A673 (cell line): ENCODE results near the gene P2RX6.

Experiments used
- EZH2 ChIP-seq: fragments of 200-600 bp; sonication (generic); IDR thresholded peaks from 2 replicates; pipeline ENCODE4 v1.6.1; 2017; ENCODE audit warnings: borderline replicate concordance, low read depth, mild to moderate bottlenecking, mixed read lengths, antibody characterized with exemption, low read length; ENCODE audit not compliant: poor library complexity, severe bottlenecking
- TF ChIP-seq, protein P1 (sequence below): fragments of 300-800, 200-600 bp; sonication (generic); conservative IDR thresholded peaks from 2 replicates; pipeline ENCODE4 v1.5.1; 2017; ENCODE audit warnings: low read depth, mild to moderate bottlenecking, antibody characterized with exemption, low read length, moderate library complexity, mixed read lengths

DNA sequence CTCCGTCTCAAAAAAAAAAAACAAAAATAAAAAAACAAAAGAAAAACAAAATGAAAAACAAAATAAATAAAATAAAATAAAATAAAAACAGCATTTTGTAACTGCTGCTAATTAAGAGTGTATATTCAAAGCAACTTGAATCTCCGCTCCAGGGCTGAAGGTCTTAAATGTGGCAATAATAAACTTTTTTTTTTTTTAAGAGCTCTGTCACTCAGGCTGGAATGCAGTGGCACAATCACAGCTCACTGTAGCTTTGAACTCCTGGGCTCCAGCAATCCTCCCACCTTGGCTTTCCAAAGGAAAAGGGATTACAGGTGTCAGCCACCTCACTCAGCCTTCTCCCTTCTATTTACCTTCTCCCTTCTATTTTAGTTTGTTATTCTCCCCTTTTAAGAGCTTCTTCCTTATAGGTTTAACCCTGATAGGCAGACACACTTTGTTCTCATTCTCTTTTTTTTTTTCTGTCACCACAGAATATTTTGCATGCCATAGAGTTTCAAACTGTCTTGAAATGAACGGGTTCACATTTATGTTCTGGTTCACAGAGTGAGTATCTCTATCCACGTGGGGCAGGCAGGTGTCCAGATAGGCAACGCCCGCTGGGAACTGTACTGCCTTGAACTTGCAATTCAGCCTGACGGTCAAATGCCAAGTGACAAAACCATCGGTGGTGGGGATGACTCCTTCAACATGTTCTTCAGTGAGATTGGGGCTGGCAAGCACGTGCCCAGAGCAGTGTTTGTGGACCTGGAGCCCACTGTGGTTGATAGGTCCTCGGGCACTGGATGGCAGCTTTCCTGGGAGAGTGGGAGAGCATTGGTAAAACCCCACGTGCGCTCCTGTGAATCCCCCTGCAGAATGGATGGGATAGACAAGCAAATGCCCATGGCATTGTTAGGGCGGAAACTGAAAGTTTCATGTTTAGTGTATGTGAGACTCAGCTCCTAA, 50.2 kb downstream of the P2RX6 start:
- TF ChIP-seq, protein P1, sequence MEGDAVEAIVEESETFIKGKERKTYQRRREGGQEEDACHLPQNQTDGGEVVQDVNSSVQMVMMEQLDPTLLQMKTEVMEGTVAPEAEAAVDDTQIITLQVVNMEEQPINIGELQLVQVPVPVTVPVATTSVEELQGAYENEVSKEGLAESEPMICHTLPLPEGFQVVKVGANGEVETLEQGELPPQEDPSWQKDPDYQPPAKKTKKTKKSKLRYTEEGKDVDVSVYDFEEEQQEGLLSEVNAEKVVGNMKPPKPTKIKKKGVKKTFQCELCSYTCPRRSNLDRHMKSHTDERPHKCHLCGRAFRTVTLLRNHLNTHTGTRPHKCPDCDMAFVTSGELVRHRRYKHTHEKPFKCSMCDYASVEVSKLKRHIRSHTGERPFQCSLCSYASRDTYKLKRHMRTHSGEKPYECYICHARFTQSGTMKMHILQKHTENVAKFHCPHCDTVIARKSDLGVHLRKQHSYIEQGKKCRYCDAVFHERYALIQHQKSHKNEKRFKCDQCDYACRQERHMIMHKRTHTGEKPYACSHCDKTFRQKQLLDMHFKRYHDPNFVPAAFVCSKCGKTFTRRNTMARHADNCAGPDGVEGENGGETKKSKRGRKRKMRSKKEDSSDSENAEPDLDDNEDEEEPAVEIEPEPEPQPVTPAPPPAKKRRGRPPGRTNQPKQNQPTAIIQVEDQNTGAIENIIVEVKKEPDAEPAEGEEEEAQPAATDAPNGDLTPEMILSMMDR, result no peak
- TF ChIP-seq EZH2, result no peak
